NCI-H345 (cell line): ENCODE results near the gene EPHB1.
A peak's percentile ranks its signal among the peaks of the same experiment; 100 is the strongest.
"Not testable (repeated sequence)": the region's sequence is repeated elsewhere in the genome, so short reads cannot be mapped to it uniquely, and the experiment has no call there.

Experiments used
- DNase-seq: peaks from one replicate; lab custom pipeline; 2025; lab: John Stamatoyannopoulos, UW

The EPHB1 gene

GRCh38 chr3:135084405-135084804 lies 289.3 kb downstream of the EPHB1 start:
- DNase-seq: peak; percentile 53

GRCh38 chr3:135084976-135085375 lies 289.9 kb downstream of the EPHB1 start:
- DNase-seq: no peak

GRCh38 chr3:135085652-135086436 lies 290.8 kb downstream of the EPHB1 start:
- DNase-seq: no peak

GRCh38 chr3:135087782-135088181 lies 292.7 kb downstream of the EPHB1 start:
- DNase-seq: no peak

DNA sequence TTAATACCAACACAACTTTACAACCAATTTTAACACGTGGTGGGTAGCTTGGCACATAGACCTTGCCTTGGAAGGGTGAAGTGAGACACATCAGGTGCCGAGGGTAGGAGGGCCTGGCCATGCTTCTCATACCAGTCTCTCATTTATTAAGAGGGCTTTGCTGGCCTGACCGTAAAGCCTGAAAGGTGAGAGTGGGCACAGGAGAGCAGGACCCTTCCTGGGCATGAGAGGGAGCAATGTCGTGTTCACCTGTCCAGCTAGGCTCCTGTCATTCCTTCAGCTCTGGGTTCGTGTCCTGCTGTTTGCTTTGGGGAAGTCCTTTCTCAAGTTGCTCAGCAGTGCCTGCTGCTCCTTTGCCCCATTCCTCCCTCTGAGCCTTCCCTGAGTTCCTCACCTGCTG lies 294.4 kb downstream of the EPHB1 start:
- no peak for DNase-seq

DNA sequence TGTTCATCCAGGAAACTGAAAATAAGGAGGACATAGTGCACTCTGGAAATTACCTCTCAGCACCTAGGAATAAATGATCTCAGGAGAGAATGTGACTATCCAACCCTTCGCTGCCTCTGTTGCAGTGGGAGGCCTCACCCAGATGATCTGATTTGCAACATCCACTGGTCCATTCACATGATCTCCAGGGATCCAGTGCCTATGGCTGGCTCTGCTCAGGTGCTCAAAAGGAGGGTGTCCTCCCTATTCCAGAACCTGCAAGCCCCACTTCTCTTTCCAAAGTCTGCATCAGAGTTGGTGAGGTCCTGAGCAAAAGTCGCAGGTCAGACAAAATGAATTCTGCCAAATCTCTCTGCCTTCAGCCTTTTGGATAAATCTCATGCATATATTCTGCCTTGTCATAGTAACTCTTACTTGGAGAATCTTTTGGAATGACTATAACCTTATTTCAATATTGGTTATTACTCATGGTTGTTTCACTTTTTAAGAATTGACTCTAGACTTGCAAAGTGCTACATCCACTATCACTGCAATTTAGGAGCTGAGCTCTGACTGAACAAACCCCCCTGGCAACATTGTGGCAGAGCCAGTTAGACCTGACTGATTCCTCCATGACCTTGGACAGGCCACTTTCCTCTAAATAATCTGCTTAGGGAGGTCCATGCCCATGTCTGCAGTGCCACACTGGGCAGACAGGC lies 295.1 kb downstream of the EPHB1 start:
- DNase-seq: no peak

DNA sequence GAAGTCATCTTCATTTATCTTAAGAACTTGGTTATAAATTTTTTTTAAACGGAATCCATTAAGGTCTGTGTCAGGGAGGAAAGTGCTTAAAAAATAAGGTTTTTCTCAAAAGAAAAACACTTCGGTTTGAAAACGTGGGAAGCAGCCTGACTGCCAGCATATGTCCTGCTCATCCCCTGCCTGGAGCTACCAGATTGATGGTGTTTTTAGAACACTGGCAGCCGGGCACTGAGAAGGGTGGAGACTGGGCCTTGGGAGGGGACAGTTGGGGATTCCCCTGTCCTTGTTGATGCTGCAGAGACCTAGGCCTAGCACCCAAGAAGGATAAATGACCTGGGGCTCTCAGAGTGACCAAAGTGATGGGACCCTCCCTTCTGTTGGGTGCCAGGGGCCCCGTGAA lies 296.9 kb downstream of the EPHB1 start:
- DNase-seq: no peak

DNA sequence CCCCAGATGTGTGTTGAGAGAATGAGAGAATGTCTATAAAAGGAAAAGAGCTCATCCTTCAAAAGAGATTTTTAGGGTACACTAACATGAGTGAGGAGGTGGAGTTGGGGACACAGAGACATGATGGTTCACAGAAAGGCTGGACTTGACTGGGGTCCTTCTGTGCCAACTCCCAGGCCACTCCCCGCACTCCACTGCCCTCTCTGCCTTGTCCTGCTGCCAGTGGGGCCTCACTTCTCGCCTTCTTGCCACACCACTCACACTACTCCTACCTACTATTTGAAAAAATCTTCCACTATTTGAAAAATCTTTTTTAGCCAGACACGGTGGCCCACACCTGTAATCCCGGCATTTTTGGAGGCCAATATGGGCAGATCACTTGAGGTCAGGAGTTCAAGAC lies 298.1 kb downstream of the EPHB1 start:
- DNase-seq: no peak

- peak; percentile 51 for DNase-seq
These were observed 302.4 kb downstream of the EPHB1 start for GRCh38 chr3:135097276-135097946.

DNA sequence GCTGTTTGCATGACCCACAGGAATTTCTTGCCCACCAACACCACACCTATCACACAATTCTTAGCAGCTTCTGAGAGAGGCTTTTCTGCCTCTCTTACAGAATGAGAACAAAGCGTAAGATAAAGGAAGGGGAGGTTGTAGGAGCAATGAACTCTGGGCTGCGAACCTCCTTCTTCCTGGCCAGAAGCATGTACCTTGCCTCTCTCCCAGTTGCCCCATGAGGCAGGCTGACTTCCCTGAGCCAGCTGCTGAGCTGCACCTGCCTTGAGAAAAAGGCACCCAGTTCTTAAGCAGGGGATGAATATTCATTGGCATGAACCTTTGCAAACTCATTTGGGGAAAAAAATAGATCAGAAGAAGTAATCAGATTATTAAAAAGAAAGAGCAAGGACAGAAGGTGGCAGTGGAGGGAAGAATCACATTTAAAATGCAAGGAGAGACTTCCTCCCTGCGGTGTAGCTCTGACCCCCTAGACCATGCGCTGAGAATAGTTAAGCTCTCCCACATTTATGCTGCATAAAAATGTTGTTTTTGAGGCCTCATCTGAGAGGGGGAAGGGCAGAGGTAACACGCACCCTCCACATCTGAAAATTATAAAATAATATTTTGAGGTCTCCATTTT lies 304.8 kb downstream of the EPHB1 start:
- DNase-seq: no peak

GRCh38 chr3:135100366-135100765 lies 305.3 kb downstream of the EPHB1 start:
- peak; percentile 0 for DNase-seq

DNA sequence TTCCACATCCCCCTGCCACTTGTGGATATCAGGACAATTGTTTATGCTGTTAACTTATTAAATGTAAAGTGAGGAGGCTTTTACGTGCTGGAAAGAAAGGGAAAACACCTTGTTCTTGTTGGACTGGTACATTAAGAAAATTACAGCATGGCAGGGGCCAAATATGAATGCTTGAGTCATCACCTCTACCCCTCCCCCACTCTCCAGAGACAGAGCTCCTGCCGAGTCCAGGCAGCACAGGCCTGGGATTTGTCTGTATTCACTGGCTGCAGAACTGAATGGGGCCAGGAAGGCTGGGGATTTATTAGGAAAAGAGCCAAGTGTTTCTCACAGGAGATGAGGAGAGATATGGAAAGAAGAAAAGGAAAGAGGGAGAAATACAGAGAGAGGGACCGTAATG lies 308.9 kb downstream of the EPHB1 start:
- DNase-seq: peak; percentile 2

DNA sequence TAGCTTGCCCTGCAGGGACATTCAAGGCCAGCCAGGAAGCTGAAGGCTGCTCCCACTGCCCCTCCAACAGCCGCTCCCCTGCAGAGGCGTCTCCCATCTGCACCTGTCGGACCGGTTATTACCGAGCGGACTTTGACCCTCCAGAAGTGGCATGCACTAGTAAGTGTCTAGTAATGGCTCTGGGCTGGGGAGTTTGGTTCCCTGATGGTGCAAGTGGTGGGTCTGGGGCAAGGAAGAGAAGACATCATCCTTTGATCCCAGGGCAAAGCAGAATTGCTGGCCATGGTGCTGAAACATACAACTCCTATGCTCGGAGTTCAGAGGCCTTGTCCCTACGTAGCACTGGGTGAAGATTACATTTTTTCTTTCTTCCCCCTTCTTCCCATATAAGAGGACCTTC lies 311.4 kb downstream of the EPHB1 start:
- no peak for DNase-seq

- no peak for DNase-seq
These were observed 312.0 kb downstream of the EPHB1 start for GRCh38 chr3:135107043-135107442.

- no peak for DNase-seq
These were observed 314.6 kb downstream of the EPHB1 start for GRCh38 chr3:135109681-135110080.

- not testable (repeated sequence) for DNase-seq
These were observed 319.5 kb downstream of the EPHB1 start for GRCh38 chr3:135114551-135114950.

DNA sequence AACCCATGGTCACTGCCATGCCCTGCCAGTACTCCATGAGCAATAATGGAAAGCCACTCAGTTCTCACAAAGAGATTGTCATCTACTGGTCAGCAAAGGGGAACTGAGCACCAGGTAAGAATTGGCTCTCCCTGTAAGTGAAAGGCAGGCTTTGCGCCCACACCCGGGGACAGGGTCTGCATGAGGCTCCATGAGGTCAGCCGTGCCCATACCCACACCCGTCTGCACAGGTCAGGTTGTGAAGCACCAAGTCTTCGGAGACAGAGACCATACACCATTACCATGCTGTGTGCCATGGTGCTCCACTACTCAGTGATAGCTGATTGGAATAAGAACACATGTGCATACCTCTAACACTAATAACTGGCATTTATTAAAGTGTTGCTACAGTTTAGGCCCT lies 322.9 kb downstream of the EPHB1 start:
- DNase-seq: no peak

- DNase-seq: no peak
These were observed 323.7 kb downstream of the EPHB1 start for GRCh38 chr3:135118792-135119191.

DNA sequence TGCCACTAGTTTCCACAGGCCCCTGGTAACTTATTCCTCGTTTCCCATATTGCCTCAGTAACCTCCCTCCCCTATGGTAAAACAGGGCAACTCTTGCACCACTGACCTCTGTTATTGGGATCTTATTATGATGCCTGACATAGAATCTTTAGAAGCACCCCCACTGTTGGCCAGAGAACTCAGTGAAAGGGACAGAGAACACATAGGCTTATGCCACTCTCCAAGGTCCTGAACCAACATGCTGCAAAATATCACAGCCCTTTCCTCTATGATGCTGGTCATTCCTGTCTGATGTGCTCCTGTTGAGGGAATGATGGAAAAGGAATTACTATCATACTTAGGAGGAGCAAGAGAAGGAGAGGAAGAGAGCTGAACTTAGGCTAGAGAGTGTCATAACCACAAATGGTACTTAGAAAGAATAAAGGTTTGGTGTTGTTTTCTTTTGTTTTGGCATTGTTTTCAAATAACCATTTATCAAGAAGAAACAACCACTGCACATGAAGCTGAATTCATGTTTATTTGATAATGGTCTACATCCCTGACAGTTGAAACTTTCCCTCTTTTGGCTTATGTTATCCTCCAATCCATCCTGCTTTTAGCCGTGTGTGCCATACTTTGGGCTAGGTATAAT lies 330.2 kb downstream of the EPHB1 start:
- DNase-seq: no peak

DNA sequence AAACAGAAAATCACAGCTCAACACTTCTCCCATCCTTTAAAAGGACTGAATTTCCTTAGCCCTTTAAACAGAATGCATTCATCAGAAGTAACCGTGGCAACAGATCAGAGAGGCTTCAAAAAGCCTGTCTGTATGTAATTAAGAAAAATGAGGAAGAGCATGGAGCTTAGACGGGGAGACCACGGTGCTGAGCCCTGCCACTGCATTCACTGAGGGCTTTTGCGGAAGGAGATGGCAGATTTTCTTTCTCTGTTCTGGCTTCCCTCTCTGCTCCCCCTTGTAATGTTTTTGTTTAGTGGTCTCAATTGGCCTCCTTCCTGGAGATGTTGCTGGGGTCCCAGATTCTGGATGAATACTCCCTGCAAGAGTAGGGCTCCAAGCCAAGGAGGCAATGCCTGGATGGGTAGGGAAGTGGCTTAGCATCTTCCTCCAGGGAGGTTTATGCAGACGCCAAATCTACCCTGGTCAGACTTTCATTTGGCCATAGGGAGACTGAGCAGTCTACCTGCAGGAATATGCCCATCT lies 332.9 kb downstream of the EPHB1 start:
- DNase-seq: no peak

DNA sequence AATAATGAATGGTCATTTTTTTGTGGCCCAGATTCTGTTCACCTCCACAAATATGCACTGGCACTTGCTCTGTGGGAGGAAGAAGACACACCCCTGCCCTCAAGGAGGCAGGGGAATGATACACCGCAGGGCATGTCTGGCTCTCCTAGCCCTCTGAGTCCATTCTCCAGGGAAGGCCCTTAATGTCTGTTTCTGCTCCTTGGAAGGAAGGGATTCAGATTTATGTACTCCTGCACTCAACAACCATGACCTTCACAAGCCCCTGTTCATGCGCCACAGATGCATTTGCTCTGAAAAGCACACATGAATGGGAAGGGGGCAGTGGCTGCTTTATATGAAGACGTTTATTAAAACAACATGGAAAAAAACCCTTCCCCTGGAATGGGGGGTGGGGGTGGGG lies 333.8 kb downstream of the EPHB1 start:
- DNase-seq: no peak

DNA sequence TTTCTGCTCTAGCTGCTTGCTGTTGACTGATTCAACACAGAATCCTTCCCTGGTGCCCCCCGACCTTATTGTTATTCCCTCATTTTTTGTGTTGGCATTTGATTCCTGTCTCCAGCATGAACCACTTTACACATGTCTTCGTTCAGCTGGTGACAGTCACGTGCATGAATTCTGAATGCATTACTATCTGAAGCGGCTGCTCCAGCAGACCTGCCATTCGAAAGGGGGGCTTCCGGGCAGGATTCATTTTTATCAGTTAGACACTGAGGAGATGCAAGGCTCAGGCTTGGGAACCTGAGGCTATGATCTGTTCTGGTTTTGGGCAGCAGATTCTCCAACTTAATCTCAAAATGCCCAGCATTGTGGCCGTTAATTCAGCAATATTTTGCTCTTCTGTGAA lies 336.2 kb downstream of the EPHB1 start:
- no peak for DNase-seq
